Nephron (organoid): ENCODE results near the gene FSTL4.
A peak's percentile ranks its signal among the peaks of the same experiment; 100 is the strongest.

ENCODE experiments used
- H3K27ac Mint-ChIP-seq, 3 experiments: 2 replicates each; pipeline ENCODE4 v1.8.0; 2020; ENCODE audit warnings: mixed read lengths in 3 of 3, mild to moderate bottlenecking in 2 of 3, moderate library complexity in 1 of 3
- H3K27me3 Mint-ChIP-seq: 2 replicates; pipeline ENCODE4 v1.8.0; 2021; ENCODE audit warnings: low read depth, mild to moderate bottlenecking, moderate library complexity, mixed read lengths
- H3K36me3 Mint-ChIP-seq: 2 replicates; pipeline ENCODE4 v1.8.0; 2020; ENCODE audit warnings: low read depth, mixed read lengths
- H3K4me1 Mint-ChIP-seq: 2 replicates; pipeline ENCODE4 v1.8.0; 2020; ENCODE audit warnings: mixed read lengths
- H3K4me3 Mint-ChIP-seq, 3 experiments: 2 replicates each; pipeline ENCODE4 v1.8.0; 2020; ENCODE audit warnings: mild to moderate bottlenecking in 3 of 3, mixed read lengths in 3 of 3, moderate library complexity in 2 of 3
- H3K9me3 Mint-ChIP-seq: 2 replicates; pipeline ENCODE4 v1.8.0; 2020; ENCODE audit warnings: mixed read lengths
- CTCF ChIP-seq, 3 experiments: fragments of 200-600 bp; sonication (generic); IDR thresholded peaks; one replicate each; pipeline ENCODE4 v1.5.0; 2021; ENCODE audit warnings: antibody characterized with exemption in 3 of 3; ENCODE audit not compliant: unreplicated experiment in 3 of 3

Gene FSTL4

DNA sequence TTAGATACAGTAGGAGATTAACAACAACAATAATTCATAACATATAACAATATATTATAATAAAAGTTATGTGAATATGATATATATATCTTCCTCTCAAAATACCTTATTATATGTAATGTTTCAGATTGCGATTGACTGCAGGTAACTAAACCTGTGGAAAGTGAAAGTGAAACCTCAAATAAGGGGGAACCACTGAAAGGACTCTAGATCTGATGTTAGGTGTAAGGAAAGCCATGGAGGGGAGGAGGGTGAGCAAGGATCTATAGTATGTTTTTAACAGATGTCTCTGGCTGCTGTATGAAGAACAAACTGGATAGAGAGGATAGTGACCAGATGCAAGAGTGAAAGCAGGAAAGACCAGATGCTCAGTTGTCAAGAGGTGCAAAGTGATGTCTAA lies 5.8 kb upstream of the FSTL4 start:
- Mint-ChIP-seq H3K9me3 (peaks cover 2% of the 10 kb centered on the region), H3K4me1 (peaks cover 2% of the 10 kb centered on the region), H3K36me3 (no peaks in the 10 kb centered on the region), H3K4me3 (no peak overlapping the region), H3K27me3 (peaks cover 81% of the 10 kb centered on the region), H3K27ac (no peak overlapping the region)
- no peak for TF ChIP-seq CTCF (IDR thresholded peaks at IDR 0.05; ENCODE audit: unreplicated experiment in 3 of 3)

- Mint-ChIP-seq H3K27me3 (peaks cover 88% of the 10 kb centered on the region), H3K36me3 (no peaks in the 10 kb centered on the region), H3K4me1 (peaks cover 11% of the 10 kb centered on the region)
Measured at GRCh38 chr5:133613743-133614142, 1.4 kb upstream of the FSTL4 start.

GRCh38 chr5:133613184-133613583 lies 843 bp upstream of the FSTL4 start:
- H3K27ac Mint-ChIP-seq: no peak overlapping the region
- no peaks in the 10 kb centered on the region for H3K9me3 Mint-ChIP-seq
- H3K27me3 Mint-ChIP-seq: peaks cover 90% of the 10 kb centered on the region
- peaks cover 11% of the 10 kb centered on the region for H3K4me1 Mint-ChIP-seq
- no peaks in the 10 kb centered on the region for H3K36me3 Mint-ChIP-seq
- no peak for TF ChIP-seq CTCF (IDR thresholded peaks at IDR 0.05; ENCODE audit: unreplicated experiment in 3 of 3)
- H3K4me3 Mint-ChIP-seq: peak overlapping the region; percentile 79 to 83 (median 81)

More at GRCh38 chr5:133613743-133614142, 1.4 kb upstream of the FSTL4 start:
- no peak overlapping the region for H3K27ac Mint-ChIP-seq
- H3K9me3 Mint-ChIP-seq: no peaks in the 10 kb centered on the region
- no peak for TF ChIP-seq CTCF (IDR thresholded peaks at IDR 0.05; ENCODE audit: unreplicated experiment in 3 of 3)
- H3K4me3 Mint-ChIP-seq: peak overlapping the region; percentile 21 to 83 (median 79)

DNA sequence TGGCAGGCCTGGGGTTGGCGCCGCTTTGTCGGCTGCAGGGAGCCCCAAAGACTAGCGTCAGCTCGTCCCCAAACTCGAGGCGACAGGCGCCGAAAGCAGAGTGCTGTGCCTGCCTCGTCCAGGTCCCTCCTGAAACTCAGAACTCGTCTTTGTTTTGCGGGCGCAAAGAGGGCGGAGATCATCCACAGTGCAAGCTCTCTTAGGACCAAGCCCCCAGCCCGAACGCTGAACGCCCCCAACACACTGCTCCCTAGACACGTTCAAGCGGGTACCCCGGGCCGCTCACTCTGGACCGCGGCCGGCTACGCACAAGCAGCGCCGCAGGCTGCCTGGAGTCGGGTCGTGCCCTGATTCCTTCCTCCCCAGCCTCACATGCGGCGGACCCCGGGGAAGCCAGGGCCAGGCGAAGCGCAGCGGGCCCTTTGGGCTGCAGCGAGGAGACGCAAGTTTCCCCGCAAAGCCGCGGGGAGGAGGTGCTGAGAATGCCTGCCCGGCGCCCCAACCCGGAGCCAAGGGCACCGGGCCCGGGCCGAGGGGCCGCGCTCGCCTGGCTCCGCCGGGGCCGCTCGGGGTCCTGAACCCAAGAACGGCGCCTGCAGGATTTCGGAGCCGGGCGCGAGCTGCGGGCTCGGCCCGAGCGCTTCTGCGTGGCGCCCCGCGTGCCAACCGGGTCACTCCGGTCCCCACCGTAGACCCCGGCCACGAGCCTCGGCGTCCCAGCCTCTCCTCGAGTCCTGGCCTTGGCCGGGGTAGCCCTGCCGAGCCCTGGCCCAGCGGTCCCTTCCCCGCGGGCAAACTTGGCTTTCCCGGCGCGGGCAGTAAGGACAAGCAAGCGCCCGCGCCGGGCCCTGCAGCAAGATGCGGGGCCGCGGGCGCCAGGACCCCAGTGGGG lies 738 bp downstream of the FSTL4 start:
- H3K9me3 Mint-ChIP-seq: no peaks in the 10 kb centered on the region
- H3K4me3 Mint-ChIP-seq: peak overlapping the region; percentile 62 to 75 (median 70)
- peaks cover 15% of the 10 kb centered on the region for H3K4me1 Mint-ChIP-seq
- peaks cover 92% of the 10 kb centered on the region for H3K27me3 Mint-ChIP-seq
- TF ChIP-seq CTCF (IDR thresholded peaks at IDR 0.05; ENCODE audit: unreplicated experiment in 3 of 3): no peak
- H3K27ac Mint-ChIP-seq: no peak overlapping the region
- no peaks in the 10 kb centered on the region for H3K36me3 Mint-ChIP-seq

- H3K4me1 Mint-ChIP-seq: peaks cover 15% of the 10 kb centered on the region
- peaks cover 92% of the 10 kb centered on the region for H3K27me3 Mint-ChIP-seq
- no peaks in the 10 kb centered on the region for H3K9me3 Mint-ChIP-seq
- H3K27ac Mint-ChIP-seq: no peak overlapping the region
- H3K36me3 Mint-ChIP-seq: no peaks in the 10 kb centered on the region
- peak overlapping the region; percentile 62 to 75 (median 70) for H3K4me3 Mint-ChIP-seq
- TF ChIP-seq CTCF (IDR thresholded peaks at IDR 0.05; ENCODE audit: unreplicated experiment in 3 of 3): peak; percentile 58 to 64 (median 58)
Measured at GRCh38 chr5:133610489-133611356, 1.6 kb downstream of the FSTL4 start.
